ENCODE measurements around the gene EBLN1.

The EBLN1 gene

DNA sequence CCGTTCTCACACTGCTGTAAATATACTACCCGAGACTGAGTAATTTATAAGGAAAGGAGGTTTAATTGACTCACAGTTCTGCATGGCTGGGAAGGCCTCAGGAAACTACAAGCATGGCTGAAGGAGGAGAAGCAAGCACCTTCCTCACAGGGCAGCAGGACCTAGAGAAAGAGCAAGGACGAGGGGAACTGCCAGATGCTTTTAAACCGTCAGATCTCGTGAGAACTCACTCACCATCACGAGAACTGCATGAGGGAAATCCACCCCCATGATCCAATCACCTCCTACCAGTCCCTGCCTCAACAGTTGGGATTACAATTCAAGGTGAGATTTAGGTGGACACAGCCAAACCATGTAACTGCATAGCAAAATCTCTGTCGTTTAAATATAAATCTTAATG lies at the start of gene EBLN1:
TSS of gene EBLN1 (minus strand) at position 174 of the 400 bp plus-strand sequence. CDS start 8,032 bp downstream, outside the sequence.
- DNase-seq (ENCODE audit: low read depth): no peak

DNA sequence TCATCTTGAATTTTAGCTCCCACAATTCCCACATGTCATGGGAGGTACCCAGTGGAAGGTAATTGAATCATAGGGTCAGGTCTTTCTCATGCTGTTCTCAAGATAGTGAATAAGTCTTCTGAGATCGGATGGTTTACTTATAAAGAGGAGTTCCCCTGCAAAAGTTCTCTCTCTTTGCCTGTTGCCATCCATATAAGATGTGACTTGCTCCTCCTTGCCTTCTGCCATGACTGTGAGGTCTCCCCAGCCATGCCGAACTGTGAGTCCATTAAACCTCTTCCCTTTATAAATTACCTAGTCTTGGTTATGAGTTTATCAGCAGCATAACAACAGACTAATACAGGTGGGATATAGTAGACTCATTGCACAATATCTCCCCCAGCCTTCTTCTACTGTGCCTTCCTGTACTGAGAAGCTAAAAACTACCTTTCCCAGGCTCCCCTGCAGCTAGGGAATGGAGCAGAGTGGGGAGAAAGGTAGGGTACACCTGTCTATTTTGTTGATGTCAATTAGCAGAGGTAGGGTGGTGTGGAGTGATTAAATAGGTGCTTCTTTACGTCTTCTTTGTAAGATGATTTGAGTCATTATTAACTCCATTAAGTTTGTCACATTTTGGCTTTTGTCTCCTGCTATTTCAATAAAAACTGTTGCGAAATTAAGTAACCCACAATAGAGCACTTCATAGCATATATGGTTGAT lies 48.2 kb upstream of the EBLN1 start:
- DNase-seq (ENCODE audit: low read depth): no peak

DNA sequence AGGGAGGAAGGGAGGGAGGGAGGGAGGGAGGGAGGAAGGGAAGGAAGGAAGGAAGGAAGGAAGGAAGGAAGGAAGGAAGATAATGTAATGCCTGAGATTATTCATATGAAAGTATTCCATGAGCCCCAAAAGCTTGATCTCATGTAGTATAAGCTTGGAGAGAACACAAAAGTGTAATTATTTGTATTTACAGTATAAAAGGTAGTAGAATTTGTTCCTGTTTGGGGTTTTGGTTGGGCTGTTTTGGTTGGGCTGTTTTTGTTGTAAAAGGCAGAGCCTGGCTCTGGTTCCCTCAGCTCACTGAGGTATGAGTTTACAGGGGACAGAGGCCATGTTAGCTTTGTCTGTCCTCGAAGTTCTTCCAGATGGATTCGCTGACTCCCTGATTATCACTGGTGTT lies 45.3 kb upstream of the EBLN1 start:
- DNase-seq (ENCODE audit: low read depth): no peak

DNA sequence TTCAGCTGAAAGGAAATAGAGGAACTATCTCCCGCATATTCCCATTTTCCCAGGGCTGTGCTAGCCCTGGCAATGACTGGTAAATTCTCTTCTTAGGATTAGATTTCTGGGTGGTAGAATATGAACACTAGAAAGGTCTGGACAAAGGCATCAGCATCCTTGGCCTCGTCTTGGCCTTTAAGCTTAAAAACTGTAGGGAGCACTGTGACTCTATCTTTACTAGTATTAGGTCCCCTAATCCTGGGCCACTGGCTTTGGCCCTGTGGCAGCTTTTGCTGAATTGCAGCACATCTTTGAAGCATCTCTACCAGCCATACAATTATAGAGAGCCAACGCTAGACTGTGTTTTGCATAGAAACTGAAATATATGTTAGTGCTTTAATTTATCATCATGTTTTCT lies 41.5 kb upstream of the EBLN1 start:
- DNase-seq (ENCODE audit: low read depth): no peak

DNA sequence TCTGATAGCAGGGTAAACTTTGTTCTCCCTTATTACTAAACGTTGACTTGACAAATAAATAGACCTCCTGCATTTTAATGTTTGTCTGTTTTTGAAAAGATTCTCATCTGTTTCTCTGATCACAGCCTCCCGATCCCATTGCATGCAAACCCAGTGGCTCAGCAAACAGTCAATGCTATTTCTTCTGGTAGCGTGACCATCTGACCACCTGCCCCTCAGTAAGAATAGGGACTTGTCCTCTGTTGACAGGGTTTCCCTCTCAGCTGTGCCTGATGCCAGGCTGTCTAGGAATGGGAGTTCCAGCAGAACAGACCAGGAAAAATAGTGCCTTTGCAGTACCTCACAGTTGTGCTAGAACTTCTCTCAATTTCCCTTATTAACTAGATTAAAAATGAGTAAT lies 40.7 kb upstream of the EBLN1 start:
- DNase-seq (ENCODE audit: low read depth): no peak

DNA sequence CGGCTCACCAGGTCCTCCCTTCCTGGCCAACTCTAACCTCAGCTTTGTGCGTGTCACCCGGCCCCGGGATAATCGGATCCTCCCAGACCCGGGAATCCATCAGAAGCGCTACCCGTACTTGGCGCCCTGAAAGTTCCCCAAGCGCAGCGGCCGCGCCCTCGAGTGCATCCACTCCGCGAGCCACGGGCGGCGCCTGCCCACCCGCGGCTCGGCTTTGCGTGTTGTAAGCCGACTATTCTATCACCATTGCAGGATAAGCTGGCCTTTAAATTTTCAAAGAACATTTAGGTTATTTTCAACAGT lies 35.7 kb upstream of the EBLN1 start:
- peak; percentile 42 for DNase-seq (ENCODE audit: low read depth)

DNA sequence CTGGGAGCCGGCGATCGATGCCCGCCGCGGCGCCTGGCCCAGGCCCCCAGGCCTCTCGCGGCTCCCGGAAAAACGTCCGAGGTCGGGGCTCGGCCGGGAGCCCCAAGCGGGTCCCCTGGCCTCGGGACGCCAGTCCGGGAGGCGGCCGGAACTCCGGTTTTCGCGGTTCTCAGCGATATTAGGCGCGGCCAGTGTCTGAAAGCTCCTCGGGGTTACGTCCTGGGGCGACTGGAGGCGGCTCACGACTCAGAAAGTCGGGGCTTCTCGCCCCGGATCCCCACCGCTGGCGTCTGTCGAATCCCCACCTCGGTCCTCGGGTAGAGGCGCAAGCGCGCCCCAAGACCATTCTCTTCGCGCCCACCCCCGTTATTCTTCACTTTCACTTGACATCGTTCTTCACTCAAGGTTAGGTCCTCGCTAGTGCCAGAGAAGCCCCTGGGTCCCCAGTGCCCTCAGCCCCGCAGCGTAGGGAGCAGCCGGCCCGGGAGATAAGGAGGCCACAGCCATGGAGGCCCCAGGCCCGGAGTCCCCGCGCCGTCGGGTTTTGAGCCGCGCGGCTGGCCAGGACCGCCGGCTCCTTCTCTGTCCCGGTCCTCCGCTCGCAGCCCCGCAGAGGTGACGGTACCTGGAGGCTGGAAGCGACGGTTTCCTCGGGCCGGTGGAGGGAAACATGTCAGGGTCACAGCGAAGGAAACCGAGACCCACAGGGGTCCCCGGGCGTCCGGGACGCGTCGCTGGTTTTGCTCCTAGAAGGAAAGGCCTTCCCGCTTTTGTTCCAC lies 35.2 kb upstream of the EBLN1 start:
- no peak for DNase-seq (ENCODE audit: low read depth)

DNA sequence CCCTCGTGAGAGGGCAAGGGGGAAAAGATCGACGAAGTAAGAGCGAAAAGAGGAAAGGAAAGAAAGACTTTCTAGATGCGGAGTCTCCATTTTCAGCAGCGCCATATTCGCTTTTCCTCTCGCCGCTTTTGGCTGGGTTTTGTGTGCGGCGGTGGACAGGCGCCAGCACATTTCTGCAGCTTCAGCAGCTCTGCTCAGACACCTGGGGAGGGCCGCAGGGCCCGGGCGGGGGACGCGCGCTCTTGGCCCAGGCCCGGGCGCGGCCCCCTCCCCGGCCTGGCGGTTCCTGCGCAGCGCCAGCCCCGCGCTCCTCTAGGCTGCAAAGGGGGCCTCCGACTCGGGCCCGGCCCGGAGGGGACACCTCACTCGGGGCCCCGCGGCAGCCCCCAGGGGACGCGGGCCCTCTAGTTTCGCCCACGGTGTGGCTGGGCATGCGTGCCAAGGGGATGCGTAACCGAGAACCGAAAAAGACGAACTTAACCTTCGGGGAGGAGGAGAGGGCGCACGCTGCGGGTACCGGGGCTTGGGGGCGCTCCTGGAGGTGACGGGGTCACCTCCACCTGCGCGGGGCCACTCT lies 34.5 kb upstream of the EBLN1 start:
- no peak for DNase-seq (ENCODE audit: low read depth)

DNA sequence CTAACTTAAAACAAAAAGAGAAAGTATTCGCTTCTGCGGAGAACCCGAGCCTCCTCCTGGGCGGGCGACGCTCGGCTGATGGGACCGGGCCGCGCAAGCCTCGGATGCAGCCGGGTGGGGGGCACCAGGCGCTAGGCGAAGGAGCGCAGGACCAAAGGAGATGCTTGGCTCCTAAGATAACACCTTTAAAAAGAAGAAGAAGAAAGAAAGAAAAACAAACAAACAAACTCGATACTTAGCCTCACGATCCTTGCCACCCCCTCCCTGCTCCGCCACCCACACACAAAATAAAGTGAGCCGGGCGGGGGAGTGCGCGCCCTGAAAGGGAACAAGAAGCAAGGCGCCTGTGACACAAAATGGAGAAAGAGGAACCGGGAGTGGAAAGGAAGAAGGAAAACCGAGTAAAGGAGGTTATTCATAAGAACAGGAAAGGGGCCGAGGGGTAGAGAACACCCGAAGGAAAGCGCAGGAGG lies 34.0 kb upstream of the EBLN1 start:
- DNase-seq (ENCODE audit: low read depth): peak; percentile 55

DNA sequence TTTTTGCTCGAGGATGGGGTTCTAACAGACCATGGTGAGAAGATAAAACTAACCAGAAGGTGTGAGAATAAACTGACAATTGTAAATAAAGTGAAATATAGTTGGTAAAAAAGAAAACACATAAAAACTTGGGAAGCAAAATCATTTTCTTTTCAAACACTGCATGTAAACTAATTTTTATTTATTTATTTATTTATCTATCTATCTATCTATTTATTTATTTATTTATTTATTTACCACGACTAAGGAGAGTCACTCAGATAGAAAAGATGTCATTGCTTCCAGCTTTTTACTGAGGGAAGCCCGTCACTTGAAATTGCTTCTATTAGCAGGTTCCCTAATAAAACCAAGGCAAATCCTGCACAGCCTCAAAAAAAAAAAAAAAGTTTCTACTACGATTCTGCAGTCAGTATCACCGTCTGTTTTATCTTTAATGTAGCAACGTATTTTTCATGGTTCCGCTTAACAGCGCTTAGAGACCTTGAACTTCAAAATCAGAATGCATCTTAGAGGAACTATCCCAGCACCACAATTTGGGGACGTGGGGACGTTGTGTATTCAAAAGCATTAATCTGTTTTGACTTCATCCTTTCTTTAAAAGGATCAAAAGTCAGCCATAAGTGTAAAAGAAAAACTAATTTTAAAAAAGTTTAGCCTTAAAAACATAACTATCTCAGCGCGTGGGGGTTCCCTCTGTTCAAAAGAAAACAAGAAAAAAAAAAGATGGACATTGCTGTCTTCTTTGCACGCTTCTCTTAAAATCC lies 33.3 kb upstream of the EBLN1 start:
- no peak for DNase-seq (ENCODE audit: low read depth)

DNA sequence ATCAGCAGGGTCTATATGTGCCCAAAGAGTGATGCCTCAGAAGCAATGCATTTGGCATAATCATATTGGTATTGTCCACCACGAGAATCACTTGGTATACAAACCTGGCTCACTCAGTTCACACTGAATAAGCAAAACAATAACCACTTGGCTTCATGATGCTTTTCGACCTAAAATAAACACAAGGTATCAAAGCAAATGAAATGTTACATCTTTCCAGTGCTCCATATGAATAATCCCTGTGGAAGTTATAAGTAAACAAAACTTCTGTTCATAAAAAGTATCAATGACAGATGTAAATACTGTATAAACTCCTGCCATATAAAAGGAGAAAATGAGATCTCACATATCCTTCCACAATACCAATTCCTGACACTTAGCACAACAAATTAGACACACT lies 29.8 kb upstream of the EBLN1 start:
- DNase-seq (ENCODE audit: low read depth): no peak

DNA sequence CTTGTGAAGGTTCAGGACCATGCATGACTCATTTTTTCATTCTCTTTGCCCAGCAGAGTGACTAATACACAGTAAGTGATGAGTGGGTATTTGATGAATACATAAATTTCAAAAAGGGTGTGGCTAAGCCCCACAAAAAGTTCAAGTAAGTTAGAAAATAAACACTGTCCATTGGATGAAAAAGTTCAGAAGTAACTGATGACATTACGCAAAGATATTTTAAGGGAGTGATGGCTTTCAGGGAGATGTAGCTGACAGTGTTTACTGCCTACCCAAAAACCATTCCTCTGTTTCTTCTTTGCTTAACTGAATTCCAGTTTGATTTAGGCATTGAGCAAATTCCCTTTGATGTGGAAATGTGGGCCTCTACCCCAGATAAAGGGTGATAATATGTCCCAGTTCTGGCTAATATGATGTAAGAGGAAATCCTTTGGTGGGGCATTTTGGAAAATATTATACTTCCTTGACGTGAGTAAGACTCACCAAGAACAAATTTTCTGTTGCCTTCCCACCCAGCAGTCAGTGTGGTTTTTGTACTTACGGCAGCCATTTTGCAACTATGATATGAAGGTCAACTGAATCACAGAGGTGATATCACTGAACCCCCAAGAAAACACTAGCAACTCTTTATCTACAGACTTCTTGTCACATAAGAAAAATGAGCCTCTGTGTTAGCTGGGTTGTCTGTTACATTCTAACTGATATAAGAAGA lies 29.0 kb upstream of the EBLN1 start:
- no peak for DNase-seq (ENCODE audit: low read depth)

DNA sequence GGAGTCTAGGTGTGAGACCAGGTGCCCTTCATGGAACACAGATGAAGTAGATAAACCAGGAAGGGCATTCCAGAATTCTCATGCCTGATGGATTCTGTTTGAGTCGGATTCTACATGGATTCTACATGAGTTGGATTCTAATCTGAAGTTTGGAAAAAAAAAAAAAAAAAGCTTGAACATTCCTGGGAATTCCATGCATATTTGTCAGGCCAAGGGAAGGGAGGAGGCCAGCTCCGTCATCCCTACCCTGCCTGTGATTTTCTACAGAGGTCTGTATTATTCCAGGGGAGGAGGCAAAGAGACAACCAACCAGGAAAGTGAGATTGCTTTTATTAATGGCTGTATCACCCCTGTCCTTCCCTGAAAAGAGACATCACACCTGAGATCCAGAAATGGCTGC lies 27.8 kb upstream of the EBLN1 start:
- DNase-seq (ENCODE audit: low read depth): no peak

DNA sequence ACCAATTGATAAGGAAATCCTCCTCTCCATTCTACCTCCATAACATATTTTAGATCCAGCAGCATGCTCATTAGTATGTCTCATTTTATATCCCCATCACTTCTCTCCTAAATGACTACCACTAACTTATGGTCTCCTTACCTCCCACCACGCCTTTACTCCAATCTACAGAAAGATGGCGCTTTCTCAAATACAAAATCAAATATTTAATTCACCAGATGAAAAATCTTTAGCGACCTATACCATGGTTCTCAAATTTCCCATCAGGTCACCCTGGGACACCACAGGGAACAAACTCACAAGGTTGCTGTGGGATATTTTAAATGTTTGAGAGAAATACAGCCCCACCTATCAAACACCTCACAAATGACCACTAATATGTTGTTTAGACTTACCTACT lies 27.0 kb upstream of the EBLN1 start:
- no peak for DNase-seq (ENCODE audit: low read depth)

DNA sequence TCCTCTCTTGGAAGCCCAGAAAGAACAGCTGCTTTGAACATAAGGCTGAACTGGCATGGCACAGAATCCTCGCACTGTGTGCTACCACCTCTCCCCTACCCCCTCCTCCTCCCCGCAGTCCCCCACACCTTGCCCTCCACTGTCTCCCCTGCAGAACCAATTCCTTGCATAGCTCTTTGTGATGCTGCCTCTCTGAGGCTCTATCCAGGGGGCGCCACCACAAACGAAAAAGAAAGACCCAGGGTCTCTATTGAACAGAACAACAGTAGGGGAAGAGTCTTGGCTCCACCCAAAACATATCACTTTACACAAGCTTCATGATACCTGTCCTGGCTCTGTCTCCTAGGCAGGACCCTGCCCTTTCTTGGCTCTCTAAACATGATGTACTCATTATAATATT lies 26.2 kb upstream of the EBLN1 start:
- no peak for DNase-seq (ENCODE audit: low read depth)

DNA sequence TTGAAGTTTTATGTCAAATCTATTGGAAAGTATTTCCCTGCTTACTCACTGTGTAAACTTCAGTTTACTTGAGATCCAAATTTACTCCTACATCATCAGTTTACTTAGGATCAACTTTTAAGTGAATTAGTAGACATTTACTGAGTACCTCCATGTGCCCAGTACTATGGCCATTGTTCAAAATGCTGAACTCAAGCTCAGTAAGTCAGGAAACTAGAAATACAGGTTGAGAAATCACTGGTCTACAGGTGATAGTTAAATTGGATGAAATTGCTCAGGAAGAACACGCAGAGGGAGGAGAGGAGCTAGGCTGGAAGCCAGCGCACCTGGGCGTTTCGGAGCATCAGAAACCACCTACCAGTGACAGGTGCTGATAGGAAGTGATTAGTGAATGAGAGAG lies 25.5 kb upstream of the EBLN1 start:
- no peak for DNase-seq (ENCODE audit: low read depth)

DNA sequence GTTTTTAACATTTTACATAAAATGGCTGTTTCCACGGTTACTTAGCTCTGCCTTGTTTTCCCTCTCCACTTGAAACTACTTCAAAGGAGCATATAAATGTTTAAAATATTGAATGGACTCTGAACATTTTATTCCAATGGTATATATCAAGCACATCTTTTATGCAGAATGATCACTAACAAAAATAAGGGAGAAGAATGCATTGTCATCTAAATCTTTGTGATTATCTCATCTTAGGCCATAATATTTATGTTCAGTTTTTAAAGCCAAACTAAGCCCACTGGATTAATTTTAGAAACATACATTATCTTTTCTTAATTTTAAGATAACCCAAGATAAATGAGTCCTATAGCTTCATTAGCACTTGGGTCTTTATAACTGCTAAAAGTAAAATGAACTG lies 13.4 kb upstream of the EBLN1 start:
- no peak for DNase-seq (ENCODE audit: low read depth)

DNA sequence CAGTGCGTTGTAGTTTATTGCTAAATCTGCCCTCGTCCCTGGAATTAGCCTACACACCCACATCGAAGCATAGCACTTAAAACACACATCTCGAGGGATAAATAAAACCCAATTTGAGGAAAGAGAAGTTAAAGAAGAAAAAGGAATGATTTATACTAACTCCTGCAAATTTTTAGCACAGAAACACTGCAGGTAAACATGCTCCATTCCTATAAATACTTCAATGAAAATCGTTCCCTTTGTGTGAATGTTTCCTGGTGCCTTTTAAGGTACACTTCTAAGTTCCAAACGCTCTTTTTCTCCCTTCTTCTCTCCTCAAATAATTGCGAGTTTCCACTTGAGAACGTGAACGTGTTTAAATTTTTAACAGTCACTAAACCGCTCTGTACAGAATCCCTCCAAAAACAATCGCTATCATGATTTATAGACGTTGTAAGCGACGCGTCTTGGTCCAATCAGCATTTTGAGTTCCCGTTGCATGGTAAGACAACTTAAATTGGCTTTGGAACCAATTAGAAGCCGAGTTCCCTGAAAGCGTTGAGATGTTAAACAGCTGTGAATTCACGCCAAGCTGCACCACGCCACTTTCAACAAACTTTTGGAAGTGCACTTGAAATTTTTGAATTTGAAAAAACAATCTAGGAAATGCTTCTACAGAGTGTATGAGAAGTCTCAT lies 12.5 kb upstream of the EBLN1 start:
- no peak for DNase-seq (ENCODE audit: low read depth)

DNA sequence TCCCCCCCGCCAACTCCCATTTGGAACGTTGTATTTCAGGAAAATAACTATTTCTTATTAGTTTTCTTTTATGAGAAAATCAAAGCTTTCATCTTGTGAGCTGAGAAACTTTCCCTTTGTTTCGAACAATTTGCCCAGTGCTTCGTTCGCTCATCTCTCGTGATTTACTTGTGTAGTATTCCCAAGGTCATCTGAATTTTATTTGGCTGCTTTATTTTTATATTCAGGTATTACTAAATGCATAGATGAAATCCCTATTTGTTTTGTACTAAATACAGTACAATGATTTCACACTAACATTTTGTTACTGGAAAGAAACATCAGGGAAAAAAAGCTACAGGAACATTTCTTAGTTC lies 12.0 kb upstream of the EBLN1 start:
- no peak for DNase-seq (ENCODE audit: low read depth)

DNA sequence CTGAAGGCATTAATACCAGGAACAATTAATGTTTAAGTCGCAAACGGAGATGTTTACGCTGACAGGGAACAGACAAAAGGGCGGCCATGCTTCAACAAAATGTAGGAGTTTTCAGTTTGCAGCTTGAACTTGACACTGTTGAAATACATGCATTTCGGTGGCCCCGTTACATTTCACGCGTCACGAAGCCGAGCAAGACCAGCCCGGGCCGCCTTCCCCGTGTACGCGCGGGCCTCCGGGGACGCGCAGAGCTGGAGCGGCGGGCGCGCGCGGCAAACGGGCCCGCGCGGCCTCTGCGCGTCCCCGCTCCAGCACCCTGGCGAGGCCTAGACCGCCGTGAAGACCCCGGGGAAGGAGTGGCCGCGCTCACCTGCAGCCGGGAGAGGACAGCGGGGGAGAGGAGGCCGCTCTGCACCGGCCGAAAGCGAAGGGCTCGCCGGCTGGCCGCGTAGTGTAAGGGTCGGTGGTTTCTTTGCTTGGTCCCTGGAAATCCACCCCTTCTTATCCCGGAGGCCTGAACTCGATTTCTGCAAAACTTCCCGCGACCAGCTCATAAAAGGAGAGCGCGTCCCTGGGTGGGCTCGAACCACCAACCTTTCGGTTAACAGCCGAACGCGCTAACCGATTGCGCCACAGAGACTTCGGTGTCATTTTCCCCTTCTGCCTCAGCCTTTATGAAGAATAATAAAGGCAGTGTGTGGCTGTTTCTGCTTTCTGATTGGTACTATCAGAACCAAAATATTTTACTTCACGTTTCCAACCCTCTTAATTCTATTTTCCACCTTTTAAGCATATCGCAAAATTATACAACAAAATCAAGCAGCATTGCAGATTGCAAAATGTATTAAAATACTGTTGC lies 11.4 kb upstream of the EBLN1 start:
- DNase-seq (ENCODE audit: low read depth): peak; percentile 74
